ENCODE data around the gene TIMM50. TPM values are rescaled to one million over a fixed set of nuclear protein-coding genes. Genes with fewer than 3 reads are reported as not detected.

Gene TIMM50
- total RNA-seq, 4 donors from 2014 or later, result 66.9 to 97.6 (median 85.6) TPM

DNA sequence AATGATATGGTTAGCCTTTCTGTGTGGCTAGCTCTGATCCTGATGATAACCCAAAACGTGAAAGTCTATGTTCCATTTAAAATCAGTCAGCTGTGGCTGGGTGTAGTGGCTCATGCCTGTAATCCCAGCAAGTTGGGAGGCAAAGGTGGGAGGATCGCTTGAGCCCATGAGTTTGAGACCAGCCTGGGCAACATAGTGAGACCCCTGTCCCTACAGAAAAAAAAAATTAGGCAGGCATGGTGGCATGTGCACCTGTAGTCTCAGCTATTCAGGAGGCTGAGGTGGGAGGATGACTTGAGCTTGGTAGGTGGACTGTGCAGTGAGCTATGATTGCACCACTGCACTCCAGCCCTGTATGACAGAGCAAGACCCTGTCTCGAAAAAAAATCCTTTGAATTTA lies 53.2 kb downstream of the TIMM50 start:
- no peaks in the 10 kb centered on the region for H3K9me3 ChIP-seq
- H3K36me3 ChIP-seq, result no peaks in the 10 kb centered on the region
- TF ChIP-seq, protein P1, sequence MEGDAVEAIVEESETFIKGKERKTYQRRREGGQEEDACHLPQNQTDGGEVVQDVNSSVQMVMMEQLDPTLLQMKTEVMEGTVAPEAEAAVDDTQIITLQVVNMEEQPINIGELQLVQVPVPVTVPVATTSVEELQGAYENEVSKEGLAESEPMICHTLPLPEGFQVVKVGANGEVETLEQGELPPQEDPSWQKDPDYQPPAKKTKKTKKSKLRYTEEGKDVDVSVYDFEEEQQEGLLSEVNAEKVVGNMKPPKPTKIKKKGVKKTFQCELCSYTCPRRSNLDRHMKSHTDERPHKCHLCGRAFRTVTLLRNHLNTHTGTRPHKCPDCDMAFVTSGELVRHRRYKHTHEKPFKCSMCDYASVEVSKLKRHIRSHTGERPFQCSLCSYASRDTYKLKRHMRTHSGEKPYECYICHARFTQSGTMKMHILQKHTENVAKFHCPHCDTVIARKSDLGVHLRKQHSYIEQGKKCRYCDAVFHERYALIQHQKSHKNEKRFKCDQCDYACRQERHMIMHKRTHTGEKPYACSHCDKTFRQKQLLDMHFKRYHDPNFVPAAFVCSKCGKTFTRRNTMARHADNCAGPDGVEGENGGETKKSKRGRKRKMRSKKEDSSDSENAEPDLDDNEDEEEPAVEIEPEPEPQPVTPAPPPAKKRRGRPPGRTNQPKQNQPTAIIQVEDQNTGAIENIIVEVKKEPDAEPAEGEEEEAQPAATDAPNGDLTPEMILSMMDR (IDR thresholded peaks at IDR 0.05 in 4 of 5, conservative IDR thresholded peaks at IDR 0.05 in 1 of 5), result no peak
- no peak for TF ChIP-seq POLR2A (IDR thresholded peaks at IDR 0.05)
- H3K4me3 ChIP-seq, result no peak overlapping the region
- DNase-seq (no peak), ATAC-seq (no peak)
- in situ Hi-C loops (cut with MboI; ENCODE audit: low sequenced_read_pairs in 4 of 4) (loop anchor here in 3 of 4 donors (5.0 to 25.0 kb wide), 7 partner anchors 46 to 421 kb away; partner anchors contain the start of genes SAMD4B (in 3 of the 3), GMFG (in 2 of the 3), RPS16 (in 2 of the 3) and DYRK1B (in 1 of the 3)), intact Hi-C loops (cut with DNase I; ENCODE audit: low total_unique reads) (loop anchor here (2.0 to 5.0 kb wide), 5 partner anchors 53 to 406 kb away; partner anchors contain the start of genes PAK4 and TIMM50)
- H3K27me3 ChIP-seq, result no peaks in the 10 kb centered on the region
- no peak overlapping the region for H3K27ac ChIP-seq
- peaks cover 18 to 30% of the 10 kb centered on the region in 2 donors for H3K4me1 ChIP-seq

DNA sequence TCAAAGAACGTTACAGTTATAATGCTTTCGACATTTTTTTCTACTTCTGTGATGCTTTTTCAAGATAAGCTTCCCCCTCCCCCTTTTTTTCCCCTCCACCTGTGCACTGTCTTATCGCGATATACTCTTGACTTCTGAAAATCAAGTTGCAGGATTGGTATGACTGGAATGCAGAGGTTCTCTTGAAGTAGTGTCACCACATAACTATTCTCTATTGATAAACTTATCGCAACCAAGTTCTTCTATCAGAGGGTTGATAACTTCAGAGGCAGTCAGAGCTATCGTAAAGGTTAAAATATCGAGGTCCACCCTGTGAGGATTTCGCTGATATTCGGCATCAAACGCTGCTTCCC lies 58.5 kb downstream of the TIMM50 start:
- peak overlapping the region; percentile 87 to 96 (median 94) for H3K27ac ChIP-seq
- no peaks in the 10 kb centered on the region for H3K9me3 ChIP-seq
- intact Hi-C loops (cut with DNase I; ENCODE audit: low total_unique reads) (loop anchor here (5.0 kb wide), 2 partner anchors 197 to 433 kb away; partner anchors contain the start of genes PSMC4 and SAMD4B), in situ Hi-C loops (cut with MboI; ENCODE audit: low sequenced_read_pairs in 4 of 4) (loop anchor here in 3 of 4 donors (5.0 to 25.0 kb wide), 6 partner anchors 62 to 427 kb away; partner anchors contain the start of genes SAMD4B (in 3 of the 3), GMFG (in 2 of the 3), DYRK1B (in 1 of the 3) and FBL (in 1 of the 3))
- H3K36me3 ChIP-seq, result no peaks in the 10 kb centered on the region
- peaks cover 17 to 25% of the 10 kb centered on the region in 2 donors for H3K4me1 ChIP-seq
- TF ChIP-seq, protein P1 (IDR thresholded peaks at IDR 0.05 in 4 of 5, conservative IDR thresholded peaks at IDR 0.05 in 1 of 5), result no peak
- TF ChIP-seq POLR2A (IDR thresholded peaks at IDR 0.05), result no peak
- no peak for DNase-seq
- no peak for ATAC-seq
- H3K4me3 ChIP-seq, result peak overlapping the region; percentile 69 to 95 (median 84)
- no peaks in the 10 kb centered on the region for H3K27me3 ChIP-seq

DNA sequence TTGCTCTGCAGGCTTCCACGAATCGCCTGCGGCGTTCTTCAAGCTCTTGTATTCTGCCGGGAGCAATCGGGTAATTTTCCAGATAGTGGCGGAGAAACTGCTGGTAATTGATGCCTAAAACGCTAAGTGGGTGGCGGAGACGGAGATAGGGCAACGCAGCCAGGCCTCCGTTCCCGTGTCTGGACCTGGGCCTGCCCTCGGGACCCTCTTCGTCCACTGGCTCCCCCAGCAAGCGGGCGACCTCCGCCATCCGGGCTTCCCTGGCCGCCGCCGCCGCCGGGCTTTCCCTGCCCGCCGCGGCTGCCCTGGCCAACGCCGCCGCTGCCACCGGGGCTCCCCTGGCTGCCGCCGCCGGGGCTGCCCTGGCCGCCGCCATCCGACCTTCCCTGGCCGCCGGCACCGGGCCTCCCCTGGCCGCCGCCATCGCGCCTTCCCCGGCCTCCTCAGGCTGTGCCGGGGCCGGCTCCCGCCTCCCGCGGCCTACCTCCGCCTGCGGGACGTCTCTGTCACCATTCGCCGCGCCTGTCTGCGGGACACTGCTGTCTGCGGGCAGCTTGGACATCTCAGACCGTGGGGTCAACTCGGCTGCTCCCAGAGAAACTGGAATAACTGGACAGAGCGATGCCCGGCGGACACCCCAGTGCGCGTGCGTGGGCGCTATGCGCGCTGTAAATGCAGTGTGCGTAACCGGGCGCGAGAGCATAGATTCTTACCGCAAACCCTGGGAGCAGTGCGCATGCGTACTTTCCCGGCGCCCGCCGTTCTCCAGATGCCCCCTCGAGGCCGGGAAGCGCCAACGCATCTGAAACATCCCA lies 59.1 kb downstream of the TIMM50 start, which contains the start of gene EID2:
Gene EID2 (minus strand): TSS at position 644 of the 815 bp plus-strand sequence. CDS start 82 bp downstream, at position 562.
- DNase-seq, result peak; percentile 94 to 95
- intact Hi-C loops (cut with DNase I; ENCODE audit: low total_unique reads) (loop anchor here (5.0 to 10.0 kb wide), 3 partner anchors 197 to 433 kb away; partner anchors contain the start of genes FBL, PSMC4 and SAMD4B), in situ Hi-C loops (cut with MboI; ENCODE audit: low sequenced_read_pairs in 4 of 4) (loop anchor here in 3 of 4 donors (5.0 to 25.0 kb wide), 6 partner anchors 62 to 427 kb away; partner anchors contain the start of genes SAMD4B (in 3 of the 3), GMFG (in 2 of the 3), DYRK1B (in 1 of the 3) and FBL (in 1 of the 3))
- Histone ChIP-seq H3K27ac (peak within 1 kb of the TSS; percentile 87 to 96 (median 94)), H3K27me3 (no peaks in the 10 kb centered on the region), H3K9me3 (no peaks in the 10 kb centered on the region), H3K4me1 (peaks cover 17 to 25% of the 10 kb centered on the region in 2 donors), H3K36me3 (no peaks in the 10 kb centered on the region), H3K4me3 (peak within 1 kb of the TSS; percentile 69 to 95 (median 84))
- TF ChIP-seq POLR2A (IDR thresholded peaks at IDR 0.05), result peak; percentile 86 to 87
- TF ChIP-seq, protein P1 (IDR thresholded peaks at IDR 0.05 in 4 of 5, conservative IDR thresholded peaks at IDR 0.05 in 1 of 5), result peak; percentile 51 to 95 (median 86)
- peak; percentile 99 for ATAC-seq

DNA sequence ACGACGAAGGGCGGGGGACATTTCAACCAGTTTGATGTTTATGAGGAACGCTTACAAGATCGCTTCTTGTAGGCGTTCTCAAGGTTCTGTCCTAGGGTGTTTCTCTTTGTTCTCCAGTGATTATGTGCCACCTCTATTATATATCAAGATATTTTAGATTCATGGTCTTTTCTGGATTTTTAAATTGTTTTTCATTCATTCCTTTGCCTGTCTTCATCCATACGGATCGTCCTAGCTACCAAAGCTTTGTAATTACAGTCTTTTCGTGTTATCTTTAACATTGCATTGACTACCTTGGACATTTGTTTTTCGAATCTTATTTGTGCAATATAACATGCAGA lies 59.7 kb downstream of the TIMM50 start:
- TF ChIP-seq, protein P1 (IDR thresholded peaks at IDR 0.05 in 4 of 5, conservative IDR thresholded peaks at IDR 0.05 in 1 of 5), result peak in 1 of 5 experiments; percentile 2
- no peak for TF ChIP-seq POLR2A (IDR thresholded peaks at IDR 0.05)
- peaks cover 17 to 25% of the 10 kb centered on the region in 2 donors for H3K4me1 ChIP-seq
- DNase-seq, result no peak
- no peaks in the 10 kb centered on the region for H3K36me3 ChIP-seq
- in situ Hi-C loops (cut with MboI; ENCODE audit: low sequenced_read_pairs in 4 of 4) (loop anchor here in 3 of 4 donors (25.0 kb wide), 4 partner anchors 103 to 428 kb away; partner anchors contain the start of genes GMFG (in 2 of the 3), SAMD4B (in 2 of the 3), DYRK1B (in 1 of the 3) and FBL (in 1 of the 3)), intact Hi-C loops (cut with DNase I; ENCODE audit: low total_unique reads) (loop anchor here (10.0 kb wide), 1 partner anchor 304 kb away; the partner anchor contains the start of gene FBL)
- H3K27me3 ChIP-seq, result no peaks in the 10 kb centered on the region
- peak overlapping the region in 3 of 4 donors; percentile 69 to 95 (median 87) for H3K4me3 ChIP-seq
- H3K9me3 ChIP-seq, result no peaks in the 10 kb centered on the region
- H3K27ac ChIP-seq, result peak overlapping the region in 3 of 4 donors; percentile 87 to 96 (median 93)
- no peak for ATAC-seq

Other genes starting within 250 kb of the TIMM50 start
- gene IFNL3, start 235.8 kb upstream of the TIMM50 start, total RNA-seq, result not detected
- gene IFNL4, start 232.0 kb upstream of the TIMM50 start, total RNA-seq, result not detected
- not detected for gene IFNL2, start 212.4 kb upstream of the TIMM50 start, total RNA-seq
- not detected for gene IFNL1, start 184.4 kb upstream of the TIMM50 start, total RNA-seq
- under 1 TPM in 1 of 4 donors, not detected in 3; 0.26 TPM for gene LRFN1, start 160.0 kb upstream of the TIMM50 start, total RNA-seq
- gene GMFG, start 144.8 kb upstream of the TIMM50 start, total RNA-seq, result 1 to 10 TPM; 2.3 to 5.4 (median 3.7) TPM
- 10 to 100 TPM; 30.9 to 63.7 (median 59.2) TPM for gene SAMD4B, start 138.4 kb upstream of the TIMM50 start, total RNA-seq
- 10 to 100 TPM; 48.1 to 65.3 (median 50.2) TPM for gene PAF1, start 89.7 kb upstream of the TIMM50 start, total RNA-seq
- 10 to 100 TPM; 25.5 to 48.1 (median 37.7) TPM for gene MED29, start 89.5 kb upstream of the TIMM50 start, total RNA-seq
- 100 to 1,000 TPM in 2 of 4 donors, 10 to 100 TPM in 2; 72.2 to 202 (median 132) TPM for gene ZFP36, start 74.0 kb upstream of the TIMM50 start, total RNA-seq
- gene PLEKHG2, start 68.2 kb upstream of the TIMM50 start, total RNA-seq, result 1 to 10 TPM; 1.3 to 3.6 (median 3.3) TPM
- 1,000 to 10,000 TPM; 1,066 to 1,636 (median 1,467) TPM for gene RPS16, start 44.9 kb upstream of the TIMM50 start, total RNA-seq
- gene SUPT5H, start 35.3 kb upstream of the TIMM50 start, total RNA-seq, result 100 to 1,000 TPM in 2 of 4 donors, 10 to 100 TPM in 2; 60.7 to 148 (median 108) TPM
- gene DLL3, start 18.1 kb downstream of the TIMM50 start, total RNA-seq, result not detected
- not detected for gene SELENOV, start 34.3 kb downstream of the TIMM50 start, total RNA-seq
- 1 to 10 TPM in 3 of 4 donors, under 1 TPM in 1; 0.91 to 6.5 (median 1.2) TPM for gene EID2B, start 52.0 kb downstream of the TIMM50 start, total RNA-seq
- gene EID2, start 59.3 kb downstream of the TIMM50 start, total RNA-seq, result 10 to 100 TPM in 2 of 4 donors, 1 to 10 TPM in 2; 7.8 to 12.7 (median 9.4) TPM
- gene LGALS13, start 121.7 kb downstream of the TIMM50 start, total RNA-seq, result not detected
- not detected for gene LGALS16, start 175.1 kb downstream of the TIMM50 start, total RNA-seq
- not detected for gene LGALS14, start 223.6 kb downstream of the TIMM50 start, total RNA-seq

All from gastrocnemius medialis (tissue), 4 donors.